Measurements from ENCODE around the gene RGL1. TPM values are rescaled to one million over a fixed set of nuclear protein-coding genes. Genes with fewer than 3 reads are reported as not detected.

Gene RGL1
- total RNA-seq, 1 experiment from 2014 or later, result 74.0 TPM

GRCh38 chr1:183864611-183865010 lies 59.7 kb downstream of the RGL1 start:
- BruUV-seq (replicated peaks), result no TSS peak
- Histone ChIP-seq H3K27ac (ENCODE audit: low read depth, low read length, poor library complexity, severe bottlenecking) (no peak overlapping the region), H3K4me1 (ENCODE audit: insufficient read depth, low read length, poor library complexity, severe bottlenecking) (peaks cover 29% of the 10 kb centered on the region), H3K9me3 (ENCODE audit: low read depth, low read length, poor library complexity, severe bottlenecking) (no peaks in the 10 kb centered on the region), H3K36me3 (ENCODE audit: insufficient read depth, low read length, poor library complexity, severe bottlenecking) (peaks cover 18% of the 10 kb centered on the region), H3K27me3 (replicated peaks; ENCODE audit: insufficient read depth, low read depth, low read length, poor library complexity) (no peaks in the 10 kb centered on the region), H3K4me3 (ENCODE audit: low read depth, low read length, poor library complexity, severe bottlenecking) (no peak overlapping the region)
- CTCF ChIA-PET, result no interaction called here
- intact Hi-C loops (cut with micrococcal nuclease; ENCODE audit: unreplicated experiment), result no loop called here
- DNase-seq (ENCODE audit: low spot score), result no peak
- POLR2A ChIA-PET (ENCODE audit: low non-redundant PET), result interaction anchor here (0.6 kb wide), 1 partner anchor 708 kb away, joined by 3 read pairs; no protein-coding TSS in a partner anchor
- TF ChIP-seq EZH2 (IDR thresholded peaks at IDR 0.05; ENCODE audit: borderline replicate concordance, low read depth, low read length, poor library complexity, severe bottlenecking), result no peak
- no peak for TF ChIP-seq CTCF (conservative IDR thresholded peaks at IDR 0.05; ENCODE audit: low read depth, low read length)

DNA sequence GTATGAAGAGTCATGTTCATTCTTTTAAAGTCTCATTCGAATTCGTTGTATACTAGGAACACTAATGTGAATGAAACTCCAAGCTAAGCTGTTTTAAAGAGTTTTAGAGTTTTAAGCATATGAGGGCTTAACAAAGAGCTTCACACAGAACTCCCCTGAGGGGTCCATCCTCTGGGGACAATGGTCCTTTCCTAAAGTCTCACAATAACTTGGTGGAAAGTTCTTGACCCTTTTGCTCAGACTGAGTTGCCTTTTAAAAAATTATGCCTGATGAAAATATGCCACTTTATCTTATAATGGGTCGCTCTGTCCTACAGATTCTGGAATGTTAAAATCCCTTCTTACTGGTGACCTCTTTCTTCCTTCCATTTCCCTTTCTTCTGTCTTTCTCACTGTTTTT lies 64.3 kb downstream of the RGL1 start:
- POLR2A ChIA-PET (ENCODE audit: low non-redundant PET), result no interaction called here
- CTCF ChIA-PET, result no interaction called here
- Histone ChIP-seq H3K4me1 (ENCODE audit: insufficient read depth, low read length, poor library complexity, severe bottlenecking) (peaks cover 65% of the 10 kb centered on the region), H3K9me3 (ENCODE audit: low read depth, low read length, poor library complexity, severe bottlenecking) (no peaks in the 10 kb centered on the region), H3K27me3 (replicated peaks; ENCODE audit: insufficient read depth, low read depth, low read length, poor library complexity) (no peaks in the 10 kb centered on the region), H3K36me3 (ENCODE audit: insufficient read depth, low read length, poor library complexity, severe bottlenecking) (peaks cover 21% of the 10 kb centered on the region), H3K27ac (ENCODE audit: low read depth, low read length, poor library complexity, severe bottlenecking) (peak overlapping the region; percentile 44), H3K4me3 (ENCODE audit: low read depth, low read length, poor library complexity, severe bottlenecking) (no peak overlapping the region)
- no TSS peak for BruUV-seq (replicated peaks)
- intact Hi-C loops (cut with micrococcal nuclease; ENCODE audit: unreplicated experiment), result no loop called here
- no peak for TF ChIP-seq EZH2 (IDR thresholded peaks at IDR 0.05; ENCODE audit: borderline replicate concordance, low read depth, low read length, poor library complexity, severe bottlenecking)
- TF ChIP-seq CTCF (conservative IDR thresholded peaks at IDR 0.05; ENCODE audit: low read depth, low read length), result no peak
- DNase-seq (ENCODE audit: low spot score), result no peak

DNA sequence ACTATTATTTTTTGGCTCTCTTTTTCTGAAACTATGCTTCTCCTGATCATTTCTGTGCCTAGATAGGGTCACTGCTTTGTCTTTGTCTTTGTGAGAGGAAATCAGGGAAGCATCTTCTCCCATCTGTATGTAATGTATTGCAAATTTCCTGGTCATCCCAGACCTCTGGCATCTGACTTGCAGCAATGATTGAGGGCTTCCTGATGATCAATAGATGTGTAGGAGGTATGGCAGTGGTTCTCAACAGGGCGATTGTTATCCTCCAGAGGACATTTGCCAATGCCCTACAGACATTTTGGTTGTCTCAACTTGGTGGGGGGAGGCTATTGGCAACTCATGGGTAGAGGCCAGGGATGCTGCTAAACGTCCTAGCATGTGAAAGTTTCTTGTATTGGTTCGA lies 64.7 kb downstream of the RGL1 start:
- Histone ChIP-seq H3K27ac (ENCODE audit: low read depth, low read length, poor library complexity, severe bottlenecking) (peak overlapping the region; percentile 78), H3K9me3 (ENCODE audit: low read depth, low read length, poor library complexity, severe bottlenecking) (no peaks in the 10 kb centered on the region), H3K36me3 (ENCODE audit: insufficient read depth, low read length, poor library complexity, severe bottlenecking) (peaks cover 26% of the 10 kb centered on the region), H3K27me3 (replicated peaks; ENCODE audit: insufficient read depth, low read depth, low read length, poor library complexity) (no peaks in the 10 kb centered on the region), H3K4me1 (ENCODE audit: insufficient read depth, low read length, poor library complexity, severe bottlenecking) (peaks cover 66% of the 10 kb centered on the region), H3K4me3 (ENCODE audit: low read depth, low read length, poor library complexity, severe bottlenecking) (no peak overlapping the region)
- BruUV-seq (replicated peaks), result no TSS peak
- intact Hi-C loops (cut with micrococcal nuclease; ENCODE audit: unreplicated experiment), result no loop called here
- ChIA-PET CTCF (no interaction called here), POLR2A (ENCODE audit: low non-redundant PET) (no interaction called here)
- DNase-seq (ENCODE audit: low spot score), result no peak
- TF ChIP-seq EZH2 (IDR thresholded peaks at IDR 0.05; ENCODE audit: borderline replicate concordance, low read depth, low read length, poor library complexity, severe bottlenecking) (no peak), CTCF (conservative IDR thresholded peaks at IDR 0.05; ENCODE audit: low read depth, low read length) (no peak)

Measured in A673 (cell line).